GM18526 (cell line): ENCODE measurements around the gene CELA3B.

Experiments used
- POLR2A ChIP-seq: IDR thresholded peaks from 3 replicates; pipeline ENCODE4 v1.6.1; 2011; ENCODE audit not compliant: insufficient read length; ENCODE audit errors: extremely low read depth

Gene CELA3B

DNA sequence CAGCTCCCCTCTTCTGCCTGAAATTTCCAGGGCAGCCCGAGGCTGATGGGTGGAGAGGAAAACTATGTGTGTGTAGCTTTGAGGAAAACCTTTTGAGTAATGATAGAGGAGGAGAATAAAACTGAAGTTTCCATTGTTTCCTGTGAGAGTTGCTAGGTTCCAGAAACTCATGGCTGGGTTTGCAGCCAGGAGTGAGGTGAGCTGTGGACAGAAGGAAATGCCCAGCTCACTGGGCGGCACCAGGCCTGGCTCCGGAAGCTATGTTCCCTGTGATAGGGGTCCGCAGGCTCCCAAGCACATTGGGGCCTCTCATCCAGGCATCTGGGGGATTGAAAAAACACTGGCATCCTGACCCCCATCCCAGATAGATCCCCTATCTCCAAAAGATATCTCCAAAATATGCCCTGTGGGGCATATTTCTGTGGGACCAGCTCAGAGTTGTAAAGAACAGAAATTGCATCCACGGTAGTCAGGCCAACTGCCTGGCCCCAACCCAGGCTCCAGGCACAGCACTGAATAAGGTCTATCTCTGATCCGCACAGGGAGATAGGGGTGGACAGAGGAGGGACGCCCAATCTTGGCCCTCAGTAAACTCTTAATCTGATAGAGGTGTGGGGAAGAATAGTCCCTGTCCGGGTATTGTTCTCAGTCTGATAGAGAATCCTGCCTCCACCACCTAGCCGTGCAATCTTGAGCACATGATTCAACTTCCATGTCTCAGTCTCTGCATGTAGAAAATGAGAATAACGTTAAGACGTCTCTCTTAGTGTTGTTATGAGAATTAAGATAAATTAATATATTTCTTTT, 37.9 kb upstream of the CELA3B start:
- no peak for TF ChIP-seq POLR2A

GRCh38 chr1:21939650-21940374, 37.0 kb upstream of the CELA3B start:
- TF ChIP-seq POLR2A: no peak

DNA sequence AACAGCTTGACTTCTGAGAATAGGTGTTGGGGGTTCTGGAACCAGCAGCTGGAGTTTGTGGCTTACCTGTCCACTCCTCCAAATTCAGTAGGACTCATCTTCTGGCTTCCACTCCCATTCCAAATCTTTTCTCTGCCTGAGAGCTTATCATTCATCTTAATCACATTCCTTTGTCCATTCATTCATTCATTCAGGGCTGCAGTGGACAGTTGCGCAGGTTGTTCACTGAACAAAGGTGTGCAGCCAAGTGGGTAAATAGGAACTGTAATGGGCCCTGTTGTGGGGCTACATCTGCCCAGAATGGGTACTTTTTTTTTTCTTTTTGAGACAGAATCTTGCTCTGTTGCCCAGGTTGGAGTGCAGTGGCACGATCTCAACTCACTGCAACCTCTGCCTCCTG, 36.3 kb upstream of the CELA3B start:
- TF ChIP-seq POLR2A: no peak

DNA sequence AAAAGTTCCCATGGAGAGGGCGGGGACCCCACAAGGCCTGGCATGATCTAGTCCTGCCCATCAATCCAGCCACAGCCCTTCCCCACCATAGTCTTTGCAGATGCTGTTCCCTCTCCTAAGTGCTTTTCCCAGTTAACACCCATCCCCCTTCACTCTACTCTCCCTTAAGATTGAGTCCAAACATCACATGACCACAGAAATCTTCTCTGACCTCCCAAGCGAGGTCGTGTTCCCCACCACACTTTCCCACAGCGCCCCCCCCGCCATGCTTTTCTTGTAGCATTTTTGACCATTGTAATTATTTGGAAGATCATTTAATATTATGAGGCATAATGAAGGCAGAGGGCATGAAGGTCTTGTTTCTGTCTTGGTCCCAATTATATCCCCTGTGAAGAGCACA, 35.5 kb upstream of the CELA3B start:
- TF ChIP-seq POLR2A: no peak

DNA sequence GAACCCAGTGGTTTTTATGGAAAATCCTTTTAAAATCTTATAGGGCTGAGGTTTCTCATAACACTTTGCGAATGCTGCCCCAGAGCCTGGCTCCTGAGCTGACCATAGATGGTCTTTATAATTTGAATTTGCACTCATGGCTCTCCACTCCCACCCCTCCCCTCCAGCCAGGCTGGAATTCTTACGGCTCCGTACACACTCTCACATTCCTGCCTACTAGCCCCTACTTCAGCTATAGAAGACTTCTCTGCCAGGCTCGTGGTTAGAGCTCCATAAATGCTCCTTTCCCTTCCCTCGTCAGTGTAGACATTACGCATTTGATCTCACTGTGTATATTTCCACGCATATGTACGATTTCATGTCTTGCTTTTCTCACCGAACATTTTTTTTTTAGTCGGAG, 34.4 kb upstream of the CELA3B start:
- TF ChIP-seq POLR2A: no peak

DNA sequence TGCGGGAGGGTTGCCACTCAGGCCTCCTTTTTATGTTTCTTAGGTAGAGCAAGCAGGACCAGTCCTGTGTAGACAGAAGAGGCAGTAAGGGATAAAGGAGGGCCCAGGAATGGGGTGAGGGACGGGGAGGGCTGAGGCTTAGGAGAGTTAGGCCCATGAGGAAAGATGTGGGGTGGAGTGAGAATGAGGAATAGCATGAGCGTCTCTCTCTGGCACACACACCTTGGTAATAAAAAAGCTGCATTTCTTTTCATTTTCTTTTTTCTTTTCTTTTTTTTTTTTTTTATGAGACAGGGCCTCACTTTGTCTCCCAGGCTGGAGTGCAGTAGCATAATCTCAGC, 32.1 kb upstream of the CELA3B start:
- TF ChIP-seq POLR2A: no peak

DNA sequence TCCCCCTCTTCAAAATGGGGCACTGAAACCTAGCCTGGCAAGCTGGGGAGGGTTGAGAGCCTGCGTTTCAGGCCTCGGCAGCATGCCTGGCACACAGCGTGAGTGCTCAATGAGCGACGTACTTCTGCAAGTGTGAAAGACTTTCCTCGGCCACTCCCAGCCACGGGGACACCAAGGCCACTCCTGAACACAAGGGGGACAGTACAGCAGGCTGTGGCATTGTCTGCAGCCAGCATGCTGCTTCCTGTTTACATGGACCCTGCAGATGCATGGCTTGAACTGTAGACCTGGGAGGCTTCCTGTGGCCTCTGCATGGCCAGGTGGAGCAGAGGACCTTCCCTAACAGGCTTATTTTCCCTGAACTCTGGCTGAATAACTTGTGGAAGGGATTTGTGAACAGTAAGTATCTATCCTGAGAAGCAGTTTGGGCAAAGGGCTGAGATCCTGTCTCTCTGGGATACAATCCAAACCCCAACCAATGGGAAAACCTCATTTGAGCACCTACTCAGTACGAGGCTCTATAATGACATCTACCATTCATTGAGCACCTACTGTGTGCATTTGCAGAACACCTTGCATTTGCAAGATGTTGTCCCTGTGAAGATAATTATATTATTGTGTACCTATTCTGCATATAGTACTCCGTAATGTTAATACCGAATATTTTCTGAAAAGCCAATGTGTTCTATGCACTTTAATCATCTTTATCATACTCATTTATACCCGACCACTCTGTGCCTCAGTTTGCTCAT, 29.8 kb upstream of the CELA3B start:
- TF ChIP-seq POLR2A: no peak

DNA sequence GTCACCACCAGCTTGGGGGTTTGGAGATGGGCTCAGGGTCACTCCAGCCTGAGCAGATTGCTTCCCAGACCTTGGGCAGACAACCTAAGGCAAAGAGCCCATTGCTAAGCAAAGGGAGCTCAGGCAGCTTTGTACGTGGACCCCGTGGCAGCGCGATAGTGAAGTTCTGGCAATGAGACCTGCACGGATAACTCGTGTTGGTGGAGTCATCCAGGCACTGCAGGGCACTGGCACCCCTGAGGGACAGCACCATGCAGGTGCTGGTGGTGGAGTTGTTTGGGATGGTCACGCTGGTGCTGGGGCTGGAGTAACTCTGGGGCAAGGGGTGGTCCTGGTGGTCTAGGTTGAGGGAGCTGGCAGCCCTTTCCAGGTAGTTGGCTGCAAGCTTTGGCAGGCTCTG, 26.1 kb upstream of the CELA3B start:
- TF ChIP-seq POLR2A: no peak

GRCh38 chr1:21951226-21951870, 25.5 kb upstream of the CELA3B start:
- TF ChIP-seq POLR2A: no peak

GRCh38 chr1:21952786-21953520, 23.9 kb upstream of the CELA3B start:
- TF ChIP-seq POLR2A: no peak

GRCh38 chr1:21955058-21955457, 21.8 kb upstream of the CELA3B start:
- TF ChIP-seq POLR2A: no peak

DNA sequence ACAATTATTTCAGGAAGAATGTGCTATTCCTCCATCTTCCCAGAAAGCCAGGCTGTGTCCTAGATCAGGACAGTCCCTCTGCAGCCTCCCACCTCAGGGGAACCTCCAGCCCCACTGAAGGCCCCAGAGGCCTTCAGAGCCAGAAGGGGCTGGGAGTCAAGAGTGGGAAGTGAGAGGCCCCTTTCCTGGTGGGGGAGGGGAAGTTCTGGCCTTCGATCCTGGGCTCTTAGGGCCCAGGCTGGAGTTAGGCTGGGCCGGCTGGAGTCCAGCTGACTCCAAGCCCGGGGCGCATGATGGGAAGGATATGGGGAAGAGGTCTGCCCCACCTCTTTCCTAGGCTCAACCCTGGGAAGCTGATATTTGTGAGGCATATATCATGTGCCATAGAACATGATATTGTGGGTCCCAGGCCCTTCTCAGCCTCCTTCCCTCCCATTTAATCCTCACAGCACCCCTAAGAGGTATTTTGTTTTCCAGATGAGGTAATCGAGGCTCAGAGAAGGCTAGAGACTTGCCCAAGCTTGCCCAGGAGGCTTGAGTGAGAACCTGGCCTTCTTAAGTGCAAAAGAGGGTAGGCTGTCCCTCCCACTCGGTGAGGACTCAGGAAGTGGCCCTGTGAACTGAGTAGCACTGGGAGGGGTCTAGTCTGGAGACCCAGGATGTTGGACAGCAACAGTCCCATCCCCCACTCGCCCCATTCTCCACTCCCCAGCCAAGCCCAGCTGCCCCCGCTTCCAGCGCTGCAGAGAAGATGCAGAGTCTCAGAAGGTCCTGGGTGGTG, 21.1 kb upstream of the CELA3B start:
- TF ChIP-seq POLR2A: no peak

DNA sequence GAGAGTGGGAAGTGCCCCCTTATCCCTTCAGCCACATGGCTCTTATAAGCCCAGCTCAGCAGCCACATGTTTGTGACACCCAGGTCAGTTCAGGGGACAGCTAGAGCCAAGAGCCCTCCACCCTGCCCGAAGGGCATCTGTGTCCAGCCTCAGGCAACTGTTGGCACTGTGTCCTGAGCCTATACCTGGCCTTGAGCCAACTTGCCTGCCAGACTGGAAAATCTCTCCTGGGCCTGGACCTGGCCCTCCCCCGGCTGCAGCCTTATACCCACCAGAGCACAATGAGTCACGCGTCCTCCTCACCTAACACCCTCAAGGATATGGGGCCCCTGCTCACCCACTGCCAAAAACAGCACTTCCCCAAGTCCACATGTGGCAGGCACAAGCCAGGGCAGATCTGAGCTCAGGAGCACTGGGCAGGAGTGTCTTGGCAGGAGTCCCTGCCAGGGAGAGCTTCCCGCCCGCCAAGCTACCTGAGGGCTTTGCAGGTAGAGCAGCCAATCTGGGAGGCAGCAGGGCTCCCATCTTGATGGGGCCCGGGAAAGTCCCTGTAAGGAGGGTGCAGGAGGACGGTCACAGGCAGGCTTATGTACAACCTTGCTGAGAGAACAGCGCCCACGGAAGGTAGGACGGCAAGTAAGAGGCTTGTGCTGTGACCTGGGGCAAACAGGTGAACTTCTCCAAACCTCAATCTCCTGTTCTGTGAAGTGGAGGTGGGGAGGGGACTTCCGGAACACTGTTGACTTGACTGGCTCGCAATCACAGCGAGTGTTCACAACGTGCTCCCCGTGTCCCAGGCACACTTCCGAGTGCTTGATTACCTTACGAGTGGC, 19.9 kb upstream of the CELA3B start:
- TF ChIP-seq POLR2A: no peak
